ENCODE results near the gene CAD. TPM values are rescaled to one million over a fixed set of nuclear protein-coding genes. Genes with fewer than 3 reads are reported as not detected.

Gene CAD
- total RNA-seq, 1 experiment from 2014 or later: 130 TPM

- Histone ChIP-seq H4K20me1 (ENCODE audit: control insufficient read depth, insufficient read depth, insufficient read length) (no peaks in the 10 kb centered on the region), H2BK5ac (ENCODE audit: insufficient read length, low read length) (no peak overlapping the region), H3K9ac (ENCODE audit: extremely low read depth, insufficient read length, low read length) (no peak overlapping the region), H4K5ac (ENCODE audit: insufficient read length, low read depth, low read length) (no peak overlapping the region), H4K91ac (ENCODE audit: insufficient read length, low read depth, low read length) (no peak overlapping the region), H3K27me3 (ENCODE audit: insufficient read depth, low read length) (no peaks in the 10 kb centered on the region), H3K23ac (ENCODE audit: insufficient read length, low read depth, low read length) (no peak overlapping the region), H2AFZ (ENCODE audit: low read length) (no peak overlapping the region), H3K4me1 (ENCODE audit: insufficient read depth, low read length) (peaks cover 13% of the 10 kb centered on the region; the same call in 1 of the 2 replicates), H3K9me3 (ENCODE audit: control insufficient read depth, low read depth, low read length) (no peaks in the 10 kb centered on the region), H2BK12ac (ENCODE audit: insufficient read length, low read depth, low read length) (no peak overlapping the region), H3K56ac (ENCODE audit: insufficient read length, low read depth, low read length) (no peak overlapping the region), H3K4me2 (ENCODE audit: insufficient read depth, insufficient read length, low read length) (no peak overlapping the region), H3K79me2 (ENCODE audit: insufficient read depth, low read length) (no peaks in the 10 kb centered on the region), H4K8ac (replicated peaks; ENCODE audit: insufficient read length, low read depth, low read length) (no peak overlapping the region), H2BK20ac (ENCODE audit: low read depth, low read length, poor library complexity, severe bottlenecking) (no peak overlapping the region), H3K23me2 (ENCODE audit: insufficient read length, low read depth, low read length, poor library complexity, severe bottlenecking) (peaks cover 6% of the 10 kb centered on the region), H3K14ac (ENCODE audit: insufficient read depth, low read length) (no peak overlapping the region), H3T11ph (ENCODE audit: low read length) (no peak overlapping the region), H2BK120ac (ENCODE audit: low read depth, low read length, poor library complexity, severe bottlenecking) (no peak overlapping the region), H3K4ac (ENCODE audit: low read depth, low read length) (no peak overlapping the region), H2AK5ac (ENCODE audit: insufficient read length, low read length) (no peak overlapping the region), H3K18ac (ENCODE audit: insufficient read length, low read depth, low read length) (no peak overlapping the region), H3K79me1 (ENCODE audit: insufficient read depth, low read depth, low read length, poor library complexity, severe bottlenecking) (no peaks in the 10 kb centered on the region), H3K27ac (ENCODE audit: insufficient read length, low read depth, low read length) (no peak overlapping the region), H2BK15ac (ENCODE audit: low read depth, low read length) (no peak overlapping the region)
- H3K4me1 Mint-ChIP-seq: peaks cover 58 to 61% of the 10 kb centered on the region in 2 experiments
- H3K9me3 Mint-ChIP-seq: no peaks in the 10 kb centered on the region
- no peaks in the 10 kb centered on the region for H3K36me3 Mint-ChIP-seq (ENCODE audit: insufficient read depth in 1 of 3, low read depth in 3 of 3)
- DNase-seq: no peak
- TF ChIP-seq CTCF (conservative IDR thresholded peaks at IDR 0.05): no peak
- no peak overlapping the region for H3K4me3 Mint-ChIP-seq
- H3K27ac Mint-ChIP-seq: no peak overlapping the region
- peaks cover 25% of the 10 kb centered on the region for H3K27me3 Mint-ChIP-seq (ENCODE audit: low read depth)
- no CpG with 5 or more reads among the region's 1 CpG for WGBS (ENCODE audit: extremely low coverage, insufficient read length, low lambda C conversion rate)
These were observed 67.8 kb downstream of the CAD start for GRCh38 chr2:27284996-27285395.

Measured in H9 (cell line).